IPS-20b (cell line): Measurements from ENCODE around the gene GTF2IRD1.

Experiments used
- H3K27ac ChIP-seq: one replicate; pipeline ENCODE4 v1.5.1; 2013; ENCODE audit warnings: low read length
- H3K27me3 ChIP-seq: 2 replicates; pipeline ENCODE4 v1.6.1; 2013; ENCODE audit warnings: mild to moderate bottlenecking, low read length, inconsistent platforms; ENCODE audit not compliant: insufficient read depth
- H3K36me3 ChIP-seq: 2 replicates; pipeline ENCODE4 v1.6.1; 2013; ENCODE audit warnings: low read depth, mild to moderate bottlenecking, inconsistent platforms, low read length, moderate library complexity; ENCODE audit not compliant: insufficient read depth
- H3K4me1 ChIP-seq: 2 replicates; pipeline ENCODE4 v1.6.1; 2013; ENCODE audit warnings: mild to moderate bottlenecking, control low read depth, inconsistent platforms, low read length, moderate library complexity; ENCODE audit not compliant: insufficient read depth
- H3K4me3 ChIP-seq: 2 replicates; pipeline ENCODE4 v1.5.1; 2013; ENCODE audit warnings: mild to moderate bottlenecking, low read length, inconsistent platforms
- H3K9ac ChIP-seq: 2 replicates; pipeline ENCODE4 v1.6.1; 2013; ENCODE audit warnings: low read depth, mild to moderate bottlenecking, inconsistent platforms, low read length, moderate library complexity
- H3K9me3 ChIP-seq: 2 replicates; pipeline ENCODE4 v1.6.1; 2013; ENCODE audit warnings: mild to moderate bottlenecking, low read depth, low read length, inconsistent platforms; ENCODE audit not compliant: insufficient read depth

GTF2IRD1 gene

GRCh38 chr7:74455928-74456327 is 2.2 kb downstream of the GTF2IRD1 start:
- Histone ChIP-seq H3K27me3 (no peaks in the 10 kb centered on the region), H3K4me1 (0 out of 2 replicates have a peak, but pooled peaks cover 2% of the 10 kb centered on the region), H3K9me3 (no peaks in the 10 kb centered on the region), H3K9ac (no peak overlapping the region), H3K27ac (no peak overlapping the region), H3K4me3 (no peak overlapping the region), H3K36me3 (no peaks in the 10 kb centered on the region)

GRCh38 chr7:74457007-74457406 is 3.3 kb downstream of the GTF2IRD1 start:
- Histone ChIP-seq H3K27ac (no peak overlapping the region), H3K36me3 (no peaks in the 10 kb centered on the region), H3K4me1 (0 out of 2 replicates have a peak, but pooled peaks cover 2% of the 10 kb centered on the region), H3K27me3 (no peaks in the 10 kb centered on the region), H3K9me3 (no peaks in the 10 kb centered on the region), H3K9ac (no peak overlapping the region), H3K4me3 (no peak overlapping the region)

DNA sequence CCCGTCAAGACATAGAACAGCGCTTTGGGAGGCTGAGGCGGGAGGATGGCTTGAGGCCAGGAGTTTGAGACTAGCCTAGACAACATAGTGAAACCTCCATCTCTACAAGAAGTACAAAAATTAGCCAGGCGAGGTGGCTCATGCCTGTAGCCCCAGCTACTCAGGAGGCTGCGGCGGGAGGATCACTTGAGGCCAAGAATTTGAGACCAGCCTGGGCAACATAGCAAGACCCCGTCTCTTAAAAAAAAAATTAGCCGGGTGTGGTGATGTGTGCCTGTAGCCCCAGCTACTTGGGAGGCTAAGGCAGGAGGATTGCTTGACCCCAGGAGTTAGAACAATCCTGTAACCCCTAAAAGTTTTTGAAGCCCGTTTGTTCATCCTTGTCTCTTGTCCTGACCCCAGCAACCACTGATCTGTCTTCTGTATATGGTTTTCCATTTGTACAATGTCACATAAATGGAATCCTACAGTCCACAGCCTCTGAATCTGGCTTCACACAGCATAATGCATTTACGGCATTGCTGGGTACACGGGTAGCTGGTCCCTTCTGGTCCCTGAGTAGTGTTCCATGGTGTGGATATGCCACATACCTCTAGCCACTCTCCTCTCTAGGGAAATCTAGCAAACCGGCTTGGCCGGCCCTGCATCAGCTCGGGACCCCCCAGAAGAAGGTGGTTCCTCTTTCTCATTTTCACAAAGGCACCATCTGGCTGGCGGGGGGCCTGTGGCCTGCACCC is 8.4 kb downstream of the GTF2IRD1 start:
- Histone ChIP-seq H3K4me3 (no peak overlapping the region), H3K36me3 (no peaks in the 10 kb centered on the region), H3K27me3 (no peaks in the 10 kb centered on the region), H3K9ac (no peak overlapping the region), H3K4me1 (0 out of 2 replicates have a peak, but pooled peaks cover 3% of the 10 kb centered on the region), H3K9me3 (no peaks in the 10 kb centered on the region), H3K27ac (no peak overlapping the region)

- H3K27ac ChIP-seq, result no peak overlapping the region
- no peak overlapping the region for H3K4me3 ChIP-seq
- H3K4me1 ChIP-seq, result 0 out of 2 replicates have a peak, but pooled peaks cover 3% of the 10 kb centered on the region
- no peaks in the 10 kb centered on the region for H3K9me3 ChIP-seq
- no peak overlapping the region for H3K9ac ChIP-seq
- no peaks in the 10 kb centered on the region for H3K36me3 ChIP-seq
- no peaks in the 10 kb centered on the region for H3K27me3 ChIP-seq
Observed at GRCh38 chr7:74462707-74463100, 9.0 kb downstream of the GTF2IRD1 start.

DNA sequence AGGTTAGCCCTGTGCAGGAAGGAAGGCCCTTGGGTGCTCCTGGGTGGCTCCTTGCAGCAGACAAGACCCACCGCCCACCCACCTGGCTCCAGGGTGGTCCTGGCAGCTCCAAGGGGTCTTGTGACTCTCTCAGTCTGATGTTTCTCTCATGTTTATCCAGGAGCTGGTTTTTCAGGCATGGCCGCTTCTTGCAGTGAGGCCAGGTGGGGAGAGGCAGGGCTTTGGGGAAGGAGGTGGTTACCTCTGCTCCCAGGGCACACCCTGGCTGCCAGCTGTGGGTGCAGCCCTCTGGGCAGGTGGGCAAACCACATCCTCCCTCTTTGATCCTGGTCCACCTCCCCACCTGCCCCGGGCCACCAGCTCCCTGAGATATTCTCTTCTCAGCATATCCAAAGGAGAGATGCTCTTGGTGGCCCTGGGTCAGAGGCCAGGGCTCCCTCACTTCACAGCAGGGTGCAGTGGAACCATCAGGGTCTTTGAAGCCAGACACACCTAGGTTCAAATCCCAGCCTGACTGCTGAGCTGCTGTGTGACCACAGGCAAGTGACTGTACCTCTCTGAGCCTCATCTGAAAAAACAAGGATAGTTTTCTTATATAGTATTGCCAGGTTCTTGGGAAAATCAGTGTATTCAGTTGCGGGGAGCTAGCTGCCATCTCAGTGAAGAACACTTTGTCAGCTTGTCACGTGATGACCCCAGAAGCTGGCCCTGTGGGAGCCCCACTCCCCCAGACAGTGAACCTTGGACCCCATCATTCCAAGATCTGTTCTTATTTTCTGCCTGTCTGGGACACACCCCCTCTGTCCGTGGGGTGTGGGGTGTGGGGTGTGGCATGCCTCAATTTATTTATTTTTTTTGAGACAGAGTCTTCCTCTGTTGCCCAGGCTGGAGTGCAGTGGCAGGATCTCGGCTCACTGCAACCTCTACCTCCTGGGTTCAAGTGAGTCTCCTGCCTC is 11.5 kb downstream of the GTF2IRD1 start:
- H3K4me1 ChIP-seq, result 0 out of 2 replicates have a peak, but pooled peaks cover 3% of the 10 kb centered on the region

DNA sequence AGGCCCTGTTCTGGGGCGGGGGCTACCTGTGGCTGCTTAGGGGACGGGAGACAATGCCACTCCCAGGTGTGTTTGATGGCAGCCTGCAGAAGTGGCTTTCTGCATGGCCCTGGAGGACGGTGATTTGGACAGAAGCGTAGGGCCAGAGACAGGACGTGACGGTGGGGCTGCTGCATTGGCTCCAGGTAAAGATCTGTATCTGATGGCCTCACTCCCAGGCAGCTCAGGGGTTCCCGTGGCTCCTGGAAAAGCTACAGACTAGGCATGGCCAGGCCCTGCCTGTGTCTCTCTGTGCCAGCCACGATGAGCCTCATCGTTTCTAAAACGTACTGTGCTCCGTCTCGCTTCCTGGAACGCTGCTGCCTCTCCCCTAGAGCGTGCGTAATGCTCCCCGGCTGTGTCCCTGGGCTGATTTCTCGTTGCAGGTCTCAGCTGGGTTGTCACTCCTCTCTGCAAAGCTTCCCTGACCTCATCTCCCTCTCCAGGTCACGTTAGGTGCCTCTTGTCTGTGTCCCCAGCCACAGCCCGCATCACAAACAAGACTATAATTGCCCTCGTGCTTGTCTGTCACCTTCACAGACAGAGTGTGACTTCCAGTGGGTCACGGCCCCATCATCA is 12.6 kb downstream of the GTF2IRD1 start:
- no peaks in the 10 kb centered on the region for H3K27me3 ChIP-seq
- no peaks in the 10 kb centered on the region for H3K36me3 ChIP-seq
- no peak overlapping the region for H3K4me3 ChIP-seq
- H3K9ac ChIP-seq, result no peak overlapping the region
- H3K27ac ChIP-seq, result no peak overlapping the region
- 0 out of 2 replicates have a peak, but pooled peaks cover 3% of the 10 kb centered on the region for H3K4me1 ChIP-seq
- no peaks in the 10 kb centered on the region for H3K9me3 ChIP-seq

More for the DNA sequence above, 11.5 kb downstream of the GTF2IRD1 start:
- Histone ChIP-seq H3K9me3 (no peaks in the 10 kb centered on the region), H3K9ac (no peak overlapping the region), H3K27ac (no peak overlapping the region), H3K4me3 (no peak overlapping the region), H3K36me3 (no peaks in the 10 kb centered on the region), H3K27me3 (no peaks in the 10 kb centered on the region)

DNA sequence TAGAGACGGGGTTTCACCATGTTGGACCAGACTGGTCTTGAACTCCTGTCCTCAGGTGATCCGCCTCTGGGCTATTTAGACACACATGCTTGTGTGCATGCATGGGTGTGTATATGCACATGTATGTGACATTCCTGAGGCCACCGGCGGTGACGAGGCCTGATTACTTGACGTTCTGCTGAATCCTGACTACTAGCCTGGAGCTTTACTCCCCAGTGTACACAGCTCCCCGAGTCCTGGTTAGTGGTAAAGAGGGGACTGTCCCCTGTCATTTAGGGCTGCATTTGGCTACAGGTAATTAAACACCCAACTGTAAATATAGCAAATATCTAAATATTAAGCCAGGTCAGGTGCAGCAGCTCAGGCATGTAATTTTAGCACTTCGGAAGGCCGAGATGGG is 14.2 kb downstream of the GTF2IRD1 start:
- no peaks in the 10 kb centered on the region for H3K36me3 ChIP-seq
- no peak overlapping the region for H3K27ac ChIP-seq
- 0 out of 2 replicates have a peak, but pooled peaks cover under 1% of the 10 kb centered on the region for H3K4me1 ChIP-seq
- no peaks in the 10 kb centered on the region for H3K27me3 ChIP-seq
- H3K9ac ChIP-seq, result no peak overlapping the region; the same call in 1 of the 2 replicates
- H3K4me3 ChIP-seq, result no peak overlapping the region
- H3K9me3 ChIP-seq, result no peaks in the 10 kb centered on the region

- Histone ChIP-seq H3K4me1 (no peaks in the 10 kb centered on the region), H3K9me3 (no peaks in the 10 kb centered on the region), H3K9ac (no peak overlapping the region), H3K4me3 (no peak overlapping the region), H3K27ac (no peak overlapping the region), H3K27me3 (no peaks in the 10 kb centered on the region), H3K36me3 (no peaks in the 10 kb centered on the region)
Observed at GRCh38 chr7:74470504-74470903, 16.8 kb downstream of the GTF2IRD1 start.

DNA sequence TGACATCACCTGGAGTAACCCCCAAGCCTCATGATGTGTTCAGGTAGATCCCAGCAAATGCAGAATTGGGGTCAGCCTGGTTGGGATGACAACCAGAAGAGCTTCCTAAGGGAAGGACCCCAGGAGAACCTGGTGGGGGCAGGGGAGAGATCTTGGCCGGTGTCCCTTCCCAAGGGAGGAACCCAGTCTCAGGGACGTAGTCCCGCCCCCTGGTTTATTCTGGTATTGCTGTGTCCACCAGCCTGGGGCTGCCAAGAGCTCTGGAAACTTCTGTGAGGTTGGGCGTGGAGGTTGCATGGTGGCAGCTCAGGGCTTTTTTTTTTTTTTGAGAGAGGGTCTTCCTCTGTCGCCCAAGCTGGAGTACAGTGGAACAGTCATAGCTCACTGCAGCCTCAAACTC is 19.4 kb downstream of the GTF2IRD1 start:
- H3K9me3 ChIP-seq, result no peaks in the 10 kb centered on the region
- no peak overlapping the region for H3K27ac ChIP-seq
- no peaks in the 10 kb centered on the region for H3K36me3 ChIP-seq
- H3K4me1 ChIP-seq, result no peaks in the 10 kb centered on the region
- no peak overlapping the region for H3K9ac ChIP-seq
- no peaks in the 10 kb centered on the region for H3K27me3 ChIP-seq
- no peak overlapping the region for H3K4me3 ChIP-seq

DNA sequence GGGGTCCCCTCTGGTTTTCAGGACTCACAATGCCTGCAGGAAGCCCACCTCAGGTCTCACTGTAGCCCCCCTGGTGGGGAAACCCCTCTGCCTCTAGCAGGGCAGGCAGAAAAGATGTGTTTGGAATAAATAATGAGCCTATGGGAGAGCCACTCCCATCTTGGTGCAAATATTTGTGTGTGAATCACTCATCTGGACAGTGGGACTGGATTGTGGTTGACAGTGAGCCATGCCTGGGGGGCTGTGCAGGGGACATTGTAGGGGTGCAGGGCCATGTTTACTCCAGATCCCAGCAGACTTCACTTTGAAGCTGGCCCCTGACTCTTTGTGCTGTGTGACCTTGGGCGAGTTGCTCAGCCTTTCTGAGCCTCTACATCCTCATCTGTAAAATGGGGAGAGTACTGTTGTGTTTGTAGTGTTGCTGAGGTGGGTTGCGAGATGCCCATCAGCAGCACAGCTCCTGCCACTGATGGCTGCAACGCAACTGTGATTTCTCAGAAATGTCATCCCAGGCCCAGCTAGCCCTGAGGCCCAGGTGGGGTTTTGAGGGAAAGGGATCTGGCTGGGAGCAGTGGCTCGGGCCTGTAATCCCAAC is 20.7 kb downstream of the GTF2IRD1 start:
- H3K4me1 ChIP-seq, result no peaks in the 10 kb centered on the region
- no peak overlapping the region for H3K9ac ChIP-seq
- no peaks in the 10 kb centered on the region for H3K27me3 ChIP-seq
- H3K4me3 ChIP-seq, result no peak overlapping the region
- H3K36me3 ChIP-seq, result no peaks in the 10 kb centered on the region
- H3K27ac ChIP-seq, result no peak overlapping the region
- no peaks in the 10 kb centered on the region for H3K9me3 ChIP-seq
